Thymus (tissue), 11 donors: ENCODE measurements around the gene IFNGR1. TPM values are rescaled to one million over a fixed set of nuclear protein-coding genes. Genes with fewer than 3 reads are reported as not detected.
"Not testable (repeated sequence)": the region's sequence is repeated elsewhere in the genome, so short reads cannot be mapped to it uniquely, and the experiment has no call there.

ENCODE experiments used
- DNase-seq, 9 donors: peaks; one replicate each; pipeline ENCODE4 v3.0.0-alpha.2; 2013; ENCODE audit warnings: low spot score in 9 of 9, low read depth in 6 of 9, missing footprints in 1 of 9
- H3K27ac ChIP-seq, 2 donors: one replicate each; pipeline ENCODE4 v1.5.1; 2013; ENCODE audit warnings: control low read depth in 1 of 2, low read depth in 1 of 2, low read length in 1 of 2, mild to moderate bottlenecking in 1 of 2, moderate library complexity in 1 of 2
- H3K27me3 ChIP-seq, 2 donors: one replicate each; pipeline ENCODE4 v1.5.1; 2013; ENCODE audit warnings: low read length in 1 of 2; ENCODE audit not compliant: control insufficient read depth in 2 of 2, insufficient read depth in 1 of 2
- H3K36me3 ChIP-seq, 2 donors: one replicate each; pipeline ENCODE4 v1.5.1; 2013; ENCODE audit warnings: low read length in 1 of 2, mild to moderate bottlenecking in 1 of 2, moderate library complexity in 1 of 2; ENCODE audit not compliant: control insufficient read depth in 2 of 2, insufficient read depth in 2 of 2
- H3K4me1 ChIP-seq, 2 donors: one replicate each; pipeline ENCODE4 v1.5.1; 2013; ENCODE audit warnings: low read length in 2 of 2; ENCODE audit not compliant: control insufficient read depth in 2 of 2, insufficient read depth in 2 of 2
- H3K4me3 ChIP-seq, 2 donors: one replicate each; pipeline ENCODE4 v1.5.1; 2013; ENCODE audit warnings: low read length in 2 of 2, control low read depth in 1 of 2, mild to moderate bottlenecking in 1 of 2
- H3K9me3 ChIP-seq, 2 donors: one replicate each; pipeline ENCODE4 v1.5.1; 2013; ENCODE audit warnings: low read length in 1 of 2, mild to moderate bottlenecking in 1 of 2; ENCODE audit not compliant: control insufficient read depth in 2 of 2, insufficient read depth in 1 of 2
- WGBS: extraction: QIAGEN DNeasy Blood & Tissue Kit; methylation state at CpG from one replicate; pipeline ENCODE4 v1.1.7; 2013; 5-methylcytosine and 5-hydroxymethylcytosine counted together
- polyA plus RNA-seq: library from polyadenylated mRNA; stranded (reverse); fragments of 200-250 nt; gene quantifications from one replicate; pipeline ENCODE4 v1.2.3, GENCODE V29; 2013
- total RNA-seq: library from RNA; stranded (reverse); fragments of 120-200 nt; gene quantifications from one replicate; pipeline ENCODE4 v1.2.4, GENCODE V29; 2013
- donor health status: healthy.

The IFNGR1 gene
- total and polyA plus RNA-seq, 2 donors: 104 to 197 TPM

DNA sequence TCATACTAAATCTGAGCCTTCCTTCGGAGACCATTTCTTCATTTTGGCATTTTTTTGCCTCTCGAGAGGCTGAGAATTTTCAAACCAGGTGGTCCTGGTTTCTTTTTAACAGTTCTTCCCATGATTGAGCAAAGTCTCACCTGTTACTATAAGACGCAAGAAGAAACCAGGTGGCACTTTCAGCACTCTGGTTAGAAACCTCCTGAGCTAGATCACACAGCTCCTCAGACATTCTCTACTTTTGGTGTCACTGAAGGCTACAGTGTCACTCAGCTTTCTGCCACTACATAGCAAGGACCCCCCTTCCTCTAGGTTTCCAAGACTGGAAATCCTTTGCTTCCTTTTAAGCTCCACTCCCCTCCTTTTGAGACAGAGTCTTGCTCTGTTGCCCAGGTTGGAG lies 7.3 kb downstream of the IFNGR1 start:
- Histone ChIP-seq H3K9me3 (peaks cover 1 to 19% of the 10 kb centered on the region in 2 donors), H3K27ac (no peak overlapping the region), H3K36me3 (peaks cover 0 to 9% of the 10 kb centered on the region in 2 donors), H3K27me3 (no peaks in the 10 kb centered on the region), H3K4me1 (no peaks in the 10 kb centered on the region), H3K4me3 (no peak overlapping the region)
- 97% methylated on average over 3 of the region's 3 CpGs for WGBS
- DNase-seq: no peak

DNA sequence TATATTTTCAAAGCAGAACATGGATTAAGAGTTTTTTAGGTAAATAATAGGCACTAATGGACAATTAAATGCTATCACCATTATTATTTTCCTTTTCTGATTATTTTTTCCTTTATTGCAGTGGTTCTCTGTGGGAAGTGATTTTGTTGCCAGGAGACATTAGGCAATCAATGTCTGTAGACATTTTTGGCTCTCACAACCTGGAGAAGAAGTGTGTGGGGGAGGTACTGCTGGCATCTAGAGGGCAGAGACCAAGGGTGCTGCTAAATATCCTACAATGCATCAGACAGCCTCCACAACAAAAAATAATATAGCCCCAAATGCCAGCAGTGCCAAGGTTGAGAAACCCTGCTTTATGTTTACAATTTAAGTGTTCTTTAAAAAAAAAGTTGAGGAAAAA lies 8.3 kb downstream of the IFNGR1 start:
- Histone ChIP-seq H3K9me3 (peaks cover 1 to 19% of the 10 kb centered on the region in 2 donors), H3K27me3 (no peaks in the 10 kb centered on the region), H3K36me3 (peaks cover 0 to 9% of the 10 kb centered on the region in 2 donors), H3K4me3 (no peak overlapping the region), H3K27ac (peak overlapping the region in 1 of 2 donors; percentile 42), H3K4me1 (no peaks in the 10 kb centered on the region)
- DNase-seq: no peak

DNA sequence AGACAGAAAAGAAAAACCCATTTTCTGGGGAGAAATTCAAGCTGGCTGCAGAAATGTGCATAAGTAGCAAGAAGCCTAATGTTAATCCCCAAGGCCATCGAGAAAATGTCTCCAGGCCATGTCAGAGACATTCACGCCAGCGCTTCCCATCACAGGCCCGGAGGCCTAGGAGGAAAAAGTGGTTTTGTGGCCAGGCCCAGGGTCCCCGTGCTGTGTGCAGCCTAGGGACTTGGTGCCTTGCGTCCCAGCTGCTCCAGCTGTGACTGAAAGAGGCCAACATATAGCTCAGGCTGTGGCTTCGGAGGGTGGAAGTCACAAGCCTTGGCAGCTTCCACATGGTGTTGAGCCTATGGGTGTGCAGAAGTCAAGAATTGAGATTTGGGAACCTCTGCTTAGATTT lies 10.9 kb downstream of the IFNGR1 start:
- no peaks in the 10 kb centered on the region for H3K27me3 ChIP-seq
- H3K4me1 ChIP-seq: no peaks in the 10 kb centered on the region
- H3K36me3 ChIP-seq: peaks cover 10 to 24% of the 10 kb centered on the region in 2 donors
- H3K9me3 ChIP-seq: peaks cover 1 to 19% of the 10 kb centered on the region in 2 donors
- no peak overlapping the region for H3K27ac ChIP-seq
- no peak overlapping the region for H3K4me3 ChIP-seq
- no peak for DNase-seq
- 99% methylated on average over 7 of the region's 7 CpGs for WGBS

DNA sequence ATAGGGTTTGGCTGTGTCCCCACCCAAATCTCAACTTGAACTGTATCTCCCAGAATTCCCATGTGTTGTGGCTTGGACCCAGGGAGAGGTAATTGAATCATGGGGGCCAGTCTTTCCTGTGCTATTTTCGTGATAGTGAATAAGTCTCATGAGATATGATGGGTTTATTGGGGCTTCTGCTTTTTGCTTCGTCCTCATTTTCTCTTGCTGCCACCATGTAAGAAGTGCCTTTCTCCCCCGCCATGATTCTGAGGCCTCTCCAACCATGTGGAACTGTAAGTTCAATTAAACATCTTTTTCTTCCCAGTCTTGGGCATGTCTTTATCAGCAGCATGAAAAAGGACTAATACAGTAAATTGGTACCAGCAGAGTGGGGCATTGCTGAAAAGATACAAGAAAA lies 11.7 kb downstream of the IFNGR1 start:
- DNase-seq, H3K27me3 ChIP-seq: not testable (repeated sequence)

DNA sequence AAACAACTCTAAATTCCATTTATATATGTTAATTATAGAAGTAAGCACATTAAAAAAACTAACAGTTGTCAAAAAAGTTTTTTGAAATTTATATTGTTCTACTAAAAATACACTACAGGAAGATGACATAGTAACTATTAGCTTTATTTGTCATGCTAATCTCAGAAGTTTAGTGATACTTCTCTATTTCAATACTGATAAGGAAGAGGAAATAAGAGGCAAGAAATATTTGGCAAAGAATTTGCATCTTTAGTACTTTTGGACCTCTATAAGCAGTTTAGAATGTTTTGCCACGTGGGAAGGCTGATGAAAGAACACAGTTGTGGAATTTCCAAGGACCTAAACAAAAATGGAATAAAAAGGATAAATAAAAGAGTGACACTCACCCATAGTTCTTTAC lies 12.6 kb downstream of the IFNGR1 start:
- H3K27ac ChIP-seq: no peak overlapping the region

More for the DNA sequence above, 11.7 kb downstream of the IFNGR1 start:
- not testable (repeated sequence) for H3K4me3 ChIP-seq, H3K27ac ChIP-seq, H3K4me1 ChIP-seq
- 95% methylated on average over 3 of the region's 3 CpGs for WGBS
- peaks cover 10 to 30% of the 10 kb centered on the region in 2 donors for H3K36me3 ChIP-seq
- H3K9me3 ChIP-seq: peaks cover 1 to 19% of the 10 kb centered on the region in 2 donors

DNA sequence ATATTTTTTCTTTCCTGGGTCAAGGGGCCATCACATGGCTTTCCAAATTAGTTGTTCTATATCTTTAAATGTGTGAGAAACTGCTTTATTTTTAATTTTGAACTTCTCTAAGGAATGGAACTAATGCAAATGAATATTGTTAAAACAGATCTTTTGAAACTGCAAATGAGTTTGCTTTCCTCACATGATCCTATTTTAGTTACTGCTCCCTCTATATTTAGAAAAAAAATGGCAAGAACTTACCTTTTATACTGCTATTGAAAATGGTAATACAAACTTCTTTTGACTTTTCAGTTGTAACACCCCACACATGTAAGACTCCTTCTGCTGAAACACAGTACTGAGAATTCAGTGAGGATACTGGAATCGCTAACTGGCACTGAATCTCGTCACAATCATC lies 15.9 kb downstream of the IFNGR1 start:
- no peak for DNase-seq
- Histone ChIP-seq H3K4me3 (no peak overlapping the region), H3K36me3 (peaks cover 19 to 41% of the 10 kb centered on the region in 2 donors), H3K9me3 (peaks cover 0 to 2% of the 10 kb centered on the region in 2 donors), H3K27ac (no peak overlapping the region), H3K27me3 (no peaks in the 10 kb centered on the region), H3K4me1 (no peaks in the 10 kb centered on the region)
- over 99% methylated on average over 2 of the region's 2 CpGs for WGBS

More for the DNA sequence above, 12.6 kb downstream of the IFNGR1 start:
- whole genome bisulfite sequencing: 69% methylated on average over 1 of the region's 1 CpG
- DNase-seq: no peak
- peaks cover 1 to 12% of the 10 kb centered on the region in 2 donors for H3K9me3 ChIP-seq
- H3K4me3 ChIP-seq: no peak overlapping the region
- no peaks in the 10 kb centered on the region for H3K4me1 ChIP-seq
- no peaks in the 10 kb centered on the region for H3K27me3 ChIP-seq
- H3K36me3 ChIP-seq: peaks cover 10 to 27% of the 10 kb centered on the region in 2 donors

DNA sequence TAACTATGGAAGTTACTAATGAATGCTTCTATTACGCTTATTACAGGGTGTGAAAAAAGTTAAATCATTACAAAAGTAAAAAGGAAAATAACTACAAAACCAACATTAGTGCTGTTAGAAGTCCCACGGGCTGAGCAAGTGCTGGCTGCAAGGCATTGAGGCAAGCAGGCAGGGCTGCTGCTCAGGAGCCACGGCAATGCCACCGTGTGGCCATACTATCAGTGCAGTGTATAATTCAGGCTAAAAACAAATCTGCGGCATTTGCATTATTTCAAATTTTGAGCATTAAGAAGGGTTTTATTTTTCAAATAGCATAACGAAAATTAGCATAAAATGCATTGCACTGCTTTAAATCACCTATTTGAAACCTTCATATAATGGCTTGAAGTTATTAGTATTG lies 17.1 kb downstream of the IFNGR1 start:
- Histone ChIP-seq H3K4me3 (no peak overlapping the region), H3K27ac (no peak overlapping the region), H3K36me3 (peaks cover 22 to 50% of the 10 kb centered on the region in 2 donors), H3K9me3 (no peaks in the 10 kb centered on the region), H3K27me3 (no peaks in the 10 kb centered on the region), H3K4me1 (no peaks in the 10 kb centered on the region)
- DNase-seq: no peak
- WGBS: 94% methylated on average over 6 of the region's 6 CpGs

DNA sequence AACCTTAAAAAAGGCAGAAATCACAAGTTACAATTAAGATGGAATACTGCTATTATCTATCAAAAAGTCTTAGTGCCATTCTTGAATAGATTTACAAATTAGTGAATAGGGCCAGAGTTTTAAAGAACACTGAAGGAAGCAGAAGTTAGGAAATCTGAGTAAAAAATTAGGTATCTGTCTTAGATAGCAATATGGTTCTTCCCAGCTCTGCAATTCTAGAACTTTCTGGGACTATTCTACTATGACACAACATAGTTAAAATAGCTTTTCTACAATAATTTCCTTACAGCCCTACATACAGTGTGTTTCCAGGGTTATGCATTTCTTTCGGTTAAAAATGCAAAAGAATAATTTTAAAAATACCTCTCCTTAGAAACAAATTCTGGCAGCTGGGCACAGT lies 18.2 kb downstream of the IFNGR1 start:
- Histone ChIP-seq H3K9me3 (no peaks in the 10 kb centered on the region), H3K27me3 (no peaks in the 10 kb centered on the region), H3K27ac (no peak overlapping the region), H3K4me3 (no peak overlapping the region), H3K4me1 (no peaks in the 10 kb centered on the region), H3K36me3 (peaks cover 22 to 50% of the 10 kb centered on the region in 2 donors)
- 100% methylated on average over 1 of the region's 1 CpG for WGBS
- DNase-seq: no peak

DNA sequence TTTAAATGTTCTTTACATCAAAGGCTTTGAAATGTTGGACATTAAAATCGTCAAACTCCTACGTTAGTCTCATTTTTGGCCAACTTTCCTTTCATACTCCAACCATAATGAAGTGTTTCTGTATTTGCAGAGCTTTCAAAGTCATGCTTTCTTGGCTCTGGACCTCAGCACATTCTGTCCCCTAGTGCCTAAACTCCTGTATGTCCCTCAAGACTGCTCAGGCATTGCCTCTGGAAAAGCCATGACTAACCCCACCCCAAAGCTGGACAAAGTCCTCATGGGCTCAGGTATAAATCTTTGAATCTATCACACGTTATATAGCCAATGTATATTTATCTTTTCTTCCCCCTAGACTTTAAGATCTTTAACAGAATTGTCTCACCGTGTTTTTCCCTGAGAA lies 18.9 kb downstream of the IFNGR1 start:
- no peak overlapping the region for H3K4me3 ChIP-seq
- no peaks in the 10 kb centered on the region for H3K27me3 ChIP-seq
- no peak for DNase-seq
- WGBS: 97% methylated on average over 4 of the region's 4 CpGs
- H3K36me3 ChIP-seq: peaks cover 18 to 45% of the 10 kb centered on the region in 2 donors
- H3K27ac ChIP-seq: no peak overlapping the region
- H3K4me1 ChIP-seq: no peaks in the 10 kb centered on the region
- H3K9me3 ChIP-seq: no peaks in the 10 kb centered on the region
